NCI-H1436 (cell line): Measurements from ENCODE around the gene OGDH.

Source experiments
- DNase-seq: peaks from one replicate; lab custom pipeline; 2025; lab: John Stamatoyannopoulos, UW

Gene OGDH

GRCh38 chr7:44738876-44739665 is 132.6 kb downstream of the OGDH start:
- DNase-seq, result no peak

DNA sequence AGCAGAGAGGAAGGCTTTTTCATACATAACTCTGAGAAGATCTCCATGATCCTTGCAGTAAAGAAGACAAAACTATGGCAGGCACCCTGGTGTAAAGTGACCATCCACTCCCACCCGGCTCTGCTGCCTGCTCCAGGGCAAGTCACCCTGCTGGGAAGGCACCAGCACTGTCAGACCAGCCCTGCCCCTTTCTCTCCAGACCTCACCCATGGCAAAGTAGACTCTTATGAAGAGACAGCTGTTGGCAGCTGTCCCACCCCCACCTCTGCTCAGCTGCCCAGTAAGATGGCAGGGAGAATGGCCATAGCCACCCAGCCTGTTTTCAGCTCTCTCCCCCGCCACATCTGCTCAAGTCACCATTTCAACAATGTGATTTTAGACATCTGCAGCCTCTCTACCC is 133.6 kb downstream of the OGDH start:
- DNase-seq, result no peak

- no peak for DNase-seq
These were observed 137.3 kb downstream of the OGDH start for GRCh38 chr7:44743750-44744149.

GRCh38 chr7:44748045-44748947 is 141.9 kb downstream of the OGDH start, which contains the start of gene ZMIZ2:
TSS of gene ZMIZ2 (plus strand) at chr7:44748847. CDS start at chr7:44756250, 7,403 bp downstream.
- peak; percentile 84 for DNase-seq

DNA sequence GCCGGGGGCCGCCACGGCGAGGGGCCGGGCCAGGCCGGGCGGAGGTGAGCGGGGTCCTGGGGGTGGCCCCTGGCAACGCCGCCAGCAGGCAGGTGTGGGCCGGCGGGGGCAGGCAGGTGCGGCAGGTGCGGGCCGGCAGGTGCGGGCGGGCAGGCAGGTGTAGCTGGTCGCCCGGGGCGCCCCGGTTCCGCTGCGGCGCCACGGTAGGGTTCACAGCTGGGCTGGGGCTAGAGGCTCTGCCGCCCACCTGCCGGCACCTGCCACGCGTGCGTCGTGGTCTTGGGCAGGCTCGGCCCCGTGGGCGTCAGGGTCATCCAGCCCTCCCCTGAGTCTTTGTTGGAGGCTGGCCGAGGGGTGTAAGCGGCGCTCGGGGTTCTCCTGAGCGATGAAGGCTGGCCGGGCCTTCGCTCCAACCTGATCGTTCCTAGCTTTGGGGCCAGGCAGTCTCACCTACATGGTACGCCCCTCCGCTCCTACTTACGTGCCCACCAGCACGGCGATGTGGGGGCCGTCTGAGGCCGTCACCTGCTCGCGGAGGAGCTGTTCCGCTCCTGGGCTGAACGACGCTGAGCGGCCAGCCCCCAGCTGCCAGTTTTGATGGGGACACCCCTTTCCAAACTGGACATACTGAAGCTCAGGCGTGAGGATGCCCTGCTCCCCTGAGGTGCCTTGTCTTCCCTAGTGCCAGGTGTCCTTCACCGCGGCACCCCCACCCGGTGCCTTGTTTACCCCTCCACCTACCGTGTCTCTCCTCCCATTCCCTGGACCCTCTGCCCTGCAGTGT is 142.7 kb downstream of the OGDH start:
- no peak for DNase-seq

GRCh38 chr7:44749992-44750391 is 143.6 kb downstream of the OGDH start:
- no peak for DNase-seq

GRCh38 chr7:44750424-44750823 is 144.0 kb downstream of the OGDH start:
- no peak for DNase-seq

DNA sequence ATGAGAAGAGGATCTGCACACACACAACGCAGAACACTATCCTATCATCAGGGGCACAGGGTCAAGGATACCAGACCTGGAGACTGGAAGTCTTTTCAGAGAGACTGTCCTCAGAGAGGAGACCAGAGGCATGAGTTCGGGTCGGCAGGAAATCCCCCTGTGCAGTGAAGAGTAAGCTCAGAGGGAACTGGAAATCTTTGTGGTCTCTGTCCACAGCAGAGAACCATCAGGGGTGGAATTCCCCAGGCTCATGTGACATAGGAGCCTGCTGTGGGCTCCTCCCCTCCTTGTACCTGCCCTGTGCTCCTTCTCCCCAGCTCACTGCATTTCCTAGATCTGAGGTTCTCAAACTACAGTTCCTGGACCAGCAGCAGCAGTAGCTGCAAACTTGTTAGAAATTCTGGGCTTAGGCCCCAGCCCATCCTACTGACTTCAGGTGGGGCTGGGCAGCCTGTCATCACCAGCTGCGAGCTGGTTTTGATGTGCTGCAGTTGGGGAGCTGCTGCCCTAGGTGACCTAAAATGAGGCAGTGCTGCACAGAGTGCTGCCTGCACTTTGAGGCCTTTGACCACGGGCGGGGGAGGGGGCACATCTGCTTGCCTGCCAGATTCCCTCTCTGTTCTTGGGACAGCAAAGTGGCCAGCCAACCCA is 144.6 kb downstream of the OGDH start:
- no peak for DNase-seq

GRCh38 chr7:44752822-44753221 is 146.4 kb downstream of the OGDH start:
- no peak for DNase-seq

DNA sequence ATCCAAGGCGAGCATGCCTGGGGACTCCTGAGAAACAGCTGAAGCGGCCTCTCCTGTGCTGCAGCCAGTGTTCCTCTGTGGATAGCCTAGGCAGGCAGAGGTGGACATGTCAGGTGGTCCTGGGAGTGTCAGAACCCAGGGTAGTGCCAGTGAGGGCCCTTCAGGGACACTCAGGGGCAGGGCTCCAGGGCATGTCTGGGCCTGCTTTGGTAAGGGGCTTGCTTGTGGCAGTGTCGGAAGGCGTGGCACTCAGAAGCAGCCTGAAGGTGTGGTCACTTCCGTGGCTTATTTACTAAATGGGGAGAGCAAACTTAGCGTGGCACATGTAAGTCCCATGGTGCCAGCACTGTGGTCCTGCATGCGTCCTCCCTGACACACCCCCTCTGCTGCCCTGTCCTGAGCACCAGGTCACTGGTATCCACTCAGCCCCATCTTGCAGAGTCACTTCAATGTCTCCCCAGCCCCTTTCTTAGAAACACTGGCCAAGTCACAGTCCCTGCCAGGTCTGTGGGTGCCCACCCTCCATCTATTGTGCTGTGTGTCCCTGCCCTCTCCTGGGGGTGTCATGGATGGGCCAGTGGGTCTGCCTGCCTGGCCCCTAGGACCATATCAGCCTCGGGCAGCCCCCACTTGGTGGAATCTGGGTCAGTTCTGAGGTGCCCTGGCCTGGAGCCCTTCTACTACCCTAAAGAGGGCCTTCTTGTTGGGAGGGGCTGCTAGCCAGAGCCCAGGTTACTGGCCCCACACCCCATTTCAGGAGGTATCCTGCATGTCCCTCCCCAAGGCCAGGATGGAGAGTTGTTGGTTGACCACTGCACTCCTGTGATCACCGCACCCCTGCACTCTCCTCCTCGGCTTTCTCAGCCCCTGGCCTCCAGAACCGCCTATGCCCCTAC is 148.6 kb downstream of the OGDH start:
- DNase-seq, result no peak

GRCh38 chr7:44755698-44756627 is 149.5 kb downstream of the OGDH start:
- no peak for DNase-seq

DNA sequence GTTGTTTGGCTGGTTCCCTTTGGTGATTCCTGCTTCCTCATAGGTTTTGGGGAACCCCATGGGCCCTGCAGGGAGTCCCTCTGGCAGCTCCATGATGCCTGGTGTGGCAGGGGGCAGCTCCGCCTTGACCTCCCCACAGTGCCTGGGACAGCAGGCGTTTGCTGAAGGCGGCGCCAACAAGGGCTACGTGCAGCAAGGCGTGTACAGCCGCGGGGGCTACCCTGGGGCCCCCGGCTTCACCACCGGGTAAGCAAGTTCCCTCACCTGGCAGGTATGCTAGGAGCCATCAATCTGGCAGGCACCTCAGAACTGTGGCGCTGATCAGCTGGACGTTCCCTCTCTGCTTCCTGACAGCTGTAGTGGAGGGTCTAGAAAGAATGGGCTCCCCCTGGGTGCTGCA is 150.5 kb downstream of the OGDH start:
- no peak for DNase-seq

DNA sequence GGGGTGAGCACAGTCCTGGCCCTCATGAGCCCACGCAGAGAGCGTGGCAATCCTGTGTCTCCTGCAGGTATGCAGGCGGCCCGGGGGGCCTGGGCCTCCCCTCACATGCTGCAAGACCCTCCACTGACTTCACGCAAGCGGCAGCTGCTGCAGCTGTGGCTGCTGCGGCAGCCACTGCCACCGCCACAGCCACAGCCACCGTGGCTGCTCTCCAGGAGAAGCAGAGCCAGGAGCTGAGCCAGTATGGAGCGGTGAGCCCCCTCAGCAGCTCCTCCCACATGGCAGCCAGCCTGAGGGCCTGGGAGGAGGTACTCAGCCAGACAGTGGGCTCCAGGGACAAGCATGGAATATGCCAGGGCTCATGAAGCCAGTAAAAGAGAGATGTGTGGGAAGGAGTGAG is 150.9 kb downstream of the OGDH start:
- no peak for DNase-seq

- no peak for DNase-seq
These were observed 151.3 kb downstream of the OGDH start for GRCh38 chr7:44757739-44758138.
